Measurements from ENCODE around the gene HCST.

HCST gene

GRCh38 chr19:35940078-35940775 lies 37.9 kb downstream of the HCST start:
- no peak for TF ChIP-seq CTCF (conservative IDR thresholded peaks at IDR 0.05; ENCODE audit: low read depth, low read length)
- Histone ChIP-seq H3K27me3 (ENCODE audit: insufficient read depth, low read depth) (no peaks in the 10 kb centered on the region), H4K20me1 (ENCODE audit: insufficient read depth) (no peaks in the 10 kb centered on the region), H3K4me3 (IDR thresholded peaks at IDR 0.05; ENCODE audit: insufficient read depth, low read depth, low read length) (no peak overlapping the region), H3K27ac (no peak overlapping the region), H3K36me3 (ENCODE audit: insufficient read depth) (no peaks in the 10 kb centered on the region), H2AFZ (ENCODE audit: low read depth) (no peak overlapping the region), H3K4me1 (ENCODE audit: low read depth, poor library complexity, severe bottlenecking) (peaks cover 20% of the 10 kb centered on the region), H3K9ac (no peak overlapping the region), H3K79me2 (ENCODE audit: insufficient read depth, low read depth) (no peaks in the 10 kb centered on the region), H3K4me2 (no peak overlapping the region)

- no peak overlapping the region for H2AFZ ChIP-seq (ENCODE audit: low read depth)
- H4K20me1 ChIP-seq (ENCODE audit: insufficient read depth): no peaks in the 10 kb centered on the region
- H3K9ac ChIP-seq: no peak overlapping the region
- H3K36me3 ChIP-seq (ENCODE audit: insufficient read depth): no peaks in the 10 kb centered on the region
- TF ChIP-seq CTCF (conservative IDR thresholded peaks at IDR 0.05; ENCODE audit: low read depth, low read length): no peak
- H3K4me3 ChIP-seq (IDR thresholded peaks at IDR 0.05; ENCODE audit: insufficient read depth, low read depth, low read length): no peak overlapping the region
- no peaks in the 10 kb centered on the region for H3K79me2 ChIP-seq (ENCODE audit: insufficient read depth, low read depth)
- H3K27ac ChIP-seq: no peak overlapping the region
- no peak overlapping the region for H3K4me2 ChIP-seq
- no peaks in the 10 kb centered on the region for H3K27me3 ChIP-seq (ENCODE audit: insufficient read depth, low read depth)
- peaks cover 17% of the 10 kb centered on the region for H3K4me1 ChIP-seq (ENCODE audit: low read depth, poor library complexity, severe bottlenecking)
These were observed 38.5 kb downstream of the HCST start for GRCh38 chr19:35940839-35941238.

GRCh38 chr19:35942235-35942634 lies 39.9 kb downstream of the HCST start:
- H3K36me3 ChIP-seq (ENCODE audit: insufficient read depth): no peaks in the 10 kb centered on the region
- no peak overlapping the region for H3K4me3 ChIP-seq (IDR thresholded peaks at IDR 0.05; ENCODE audit: insufficient read depth, low read depth, low read length)
- H4K20me1 ChIP-seq (ENCODE audit: insufficient read depth): no peaks in the 10 kb centered on the region
- no peaks in the 10 kb centered on the region for H3K27me3 ChIP-seq (ENCODE audit: insufficient read depth, low read depth)
- H3K4me1 ChIP-seq (ENCODE audit: low read depth, poor library complexity, severe bottlenecking): peaks cover 10% of the 10 kb centered on the region
- no peak overlapping the region for H2AFZ ChIP-seq (ENCODE audit: low read depth)
- H3K4me2 ChIP-seq: no peak overlapping the region
- H3K9ac ChIP-seq: no peak overlapping the region
- TF ChIP-seq CTCF (conservative IDR thresholded peaks at IDR 0.05; ENCODE audit: low read depth, low read length): no peak
- no peaks in the 10 kb centered on the region for H3K79me2 ChIP-seq (ENCODE audit: insufficient read depth, low read depth)
- H3K27ac ChIP-seq: no peak overlapping the region

GRCh38 chr19:35943321-35944301 lies 41.3 kb downstream of the HCST start:
- H3K27ac ChIP-seq: no peak overlapping the region
- no peaks in the 10 kb centered on the region for H3K27me3 ChIP-seq (ENCODE audit: insufficient read depth, low read depth)
- H3K9ac ChIP-seq: no peak overlapping the region
- no peak overlapping the region for H3K4me3 ChIP-seq (IDR thresholded peaks at IDR 0.05; ENCODE audit: insufficient read depth, low read depth, low read length)
- TF ChIP-seq CTCF (conservative IDR thresholded peaks at IDR 0.05; ENCODE audit: low read depth, low read length): no peak
- H3K36me3 ChIP-seq (ENCODE audit: insufficient read depth): no peaks in the 10 kb centered on the region
- H3K4me2 ChIP-seq: no peak overlapping the region
- no peaks in the 10 kb centered on the region for H3K4me1 ChIP-seq (ENCODE audit: low read depth, poor library complexity, severe bottlenecking)
- no peaks in the 10 kb centered on the region for H4K20me1 ChIP-seq (ENCODE audit: insufficient read depth)
- H3K79me2 ChIP-seq (ENCODE audit: insufficient read depth, low read depth): no peaks in the 10 kb centered on the region
- no peak overlapping the region for H2AFZ ChIP-seq (ENCODE audit: low read depth)

Data from KMS-11 (cell line).